HEK293 (cell line): ENCODE results near the gene ASPSCR1.
A peak's percentile ranks its signal among the peaks of the same experiment; 100 is the strongest.

Source experiments
- ATF2 ChIP-seq: fragments of 450-650 bp; formaldehyde crosslinking; IDR thresholded peaks from 2 replicates; pipeline ENCODE4 v1.5.1; 2016; ENCODE audit warnings: missing biosample characterization, missing genetic modification characterization, low read depth
- GLI4 ChIP-seq: fragments of 450-650 bp; formaldehyde crosslinking; IDR thresholded peaks from 2 replicates; pipeline ENCODE4 v1.5.1; 2016; ENCODE audit warnings: missing biosample characterization, missing genetic modification characterization
- HOXD13 ChIP-seq: sonication (generic); formaldehyde crosslinking; IDR thresholded peaks from 2 replicates; pipeline ENCODE4 v1.8.0; 2022; ENCODE audit warnings: missing genetic modification reagents, borderline replicate concordance
- KLF9 ChIP-seq: fragments of 450-650 bp; formaldehyde crosslinking; IDR thresholded peaks from 2 replicates; pipeline ENCODE4 v1.5.1; 2016; ENCODE audit warnings: missing biosample characterization, missing genetic modification characterization, low read depth
- MZF1 ChIP-seq: fragments of 450-650 bp; formaldehyde crosslinking; IDR thresholded peaks from 2 replicates; pipeline ENCODE4 v1.5.1; 2017; ENCODE audit warnings: missing biosample characterization, missing genetic modification characterization, borderline replicate concordance
- PATZ1 ChIP-seq: fragments of 450-650 bp; formaldehyde crosslinking; IDR thresholded peaks from 2 replicates; pipeline ENCODE4 v1.5.1; 2016; ENCODE audit warnings: missing biosample characterization, missing genetic modification characterization
- PRDM10 ChIP-seq: fragments of 450-650 bp; formaldehyde crosslinking; IDR thresholded peaks from 2 replicates; pipeline ENCODE4 v1.5.1; 2016; ENCODE audit warnings: missing biosample characterization, missing genetic modification characterization
- SP3 ChIP-seq: fragments of 450-650 bp; formaldehyde crosslinking; IDR thresholded peaks from 2 replicates; pipeline ENCODE4 v1.5.1; 2016; ENCODE audit warnings: missing biosample characterization, missing genetic modification characterization
- SP7 ChIP-seq: fragments of 450-650 bp; formaldehyde crosslinking; IDR thresholded peaks from 2 replicates; pipeline ENCODE4 v1.5.1; 2016; ENCODE audit warnings: missing biosample characterization, missing genetic modification characterization
- ZBTB44 ChIP-seq: fragments of 450-650 bp; IDR thresholded peaks from 2 replicates; pipeline ENCODE4 v1.5.1; 2018; ENCODE audit warnings: missing biosample characterization, mild to moderate bottlenecking, missing genetic modification characterization
- ZBTB6 ChIP-seq: fragments of 450-650 bp; formaldehyde crosslinking; IDR thresholded peaks from 2 replicates; pipeline ENCODE4 v1.5.1; 2017; ENCODE audit warnings: missing biosample characterization, missing genetic modification characterization
- ZBTB7A ChIP-seq: fragments of 450-650 bp; formaldehyde crosslinking; IDR thresholded peaks from 2 replicates; pipeline ENCODE4 v1.5.1; 2016; ENCODE audit warnings: low read depth, missing biosample characterization, missing genetic modification characterization
- ZNF266 ChIP-seq: fragments of 450-650 bp; formaldehyde crosslinking; IDR thresholded peaks from 2 replicates; pipeline ENCODE4 v1.5.1; 2016; ENCODE audit warnings: missing biosample characterization, missing genetic modification characterization, low read depth
- ZNF292 ChIP-seq: fragments of 450-650 bp; formaldehyde crosslinking; IDR thresholded peaks from 2 replicates; pipeline ENCODE4 v1.5.1; 2016; ENCODE audit warnings: low read depth, missing biosample characterization, missing genetic modification characterization, borderline replicate concordance
- ZNF350 ChIP-seq: fragments of 450-650 bp; formaldehyde crosslinking; IDR thresholded peaks from 2 replicates; pipeline ENCODE4 v1.5.0; 2017; ENCODE audit warnings: missing biosample characterization, mild to moderate bottlenecking, missing genetic modification characterization
- ZNF416 ChIP-seq: fragments of 450-650 bp; formaldehyde crosslinking; IDR thresholded peaks from 2 replicates; pipeline ENCODE4 v1.5.1; 2016; ENCODE audit warnings: missing biosample characterization, missing genetic modification characterization
- ZNF580 ChIP-seq: fragments of 450-650 bp; formaldehyde crosslinking; IDR thresholded peaks from 2 replicates; pipeline ENCODE4 v1.5.1; 2016; ENCODE audit warnings: missing biosample characterization, missing genetic modification characterization
- ZNF585B ChIP-seq: fragments of 450-650 bp; formaldehyde crosslinking; IDR thresholded peaks from 2 replicates; pipeline ENCODE4 v1.5.1; 2016; ENCODE audit warnings: missing biosample characterization, missing genetic modification characterization
- ZNF600 ChIP-seq: fragments of 450-650 bp; formaldehyde crosslinking; IDR thresholded peaks from 2 replicates; pipeline ENCODE4 v1.5.1; 2016; ENCODE audit warnings: missing biosample characterization, missing genetic modification characterization
- ZNF624 ChIP-seq: fragments of 450-650 bp; formaldehyde crosslinking; IDR thresholded peaks from 2 replicates; pipeline ENCODE4 v1.5.1; 2017; ENCODE audit warnings: missing biosample characterization, missing genetic modification characterization
- ZNF658 ChIP-seq: fragments of 450-650 bp; formaldehyde crosslinking; IDR thresholded peaks from 2 replicates; pipeline ENCODE4; 2016; ENCODE audit warnings: missing biosample characterization, missing genetic modification characterization
- ZNF701 ChIP-seq: fragments of 450-650 bp; formaldehyde crosslinking; IDR thresholded peaks from 2 replicates; pipeline ENCODE4 v1.5.1; 2016; ENCODE audit warnings: missing biosample characterization, missing genetic modification characterization
- ZNF837 ChIP-seq: fragments of 450-650 bp; formaldehyde crosslinking; IDR thresholded peaks from 2 replicates; pipeline ENCODE4 v1.5.1; 2016; ENCODE audit warnings: missing biosample characterization, missing genetic modification characterization
- ZSCAN18 ChIP-seq: fragments of 450-650 bp; formaldehyde crosslinking; IDR thresholded peaks from 2 replicates; pipeline ENCODE4 v1.5.1; 2016; ENCODE audit warnings: missing biosample characterization, missing genetic modification characterization
- ZSCAN30 ChIP-seq: fragments of 450-650 bp; IDR thresholded peaks from 2 replicates; pipeline ENCODE4 v1.5.1; 2018; ENCODE audit warnings: missing biosample characterization, mild to moderate bottlenecking, missing genetic modification characterization, moderate library complexity

The ASPSCR1 gene

GRCh38 chr17:82018152-82018988 is 40.9 kb downstream of the ASPSCR1 start (continued):
- no peak for TF ChIP-seq PRDM10 (tag by site-specific recombination)
- 0 out of 2 replicates have a peak, but pooled peaks have one; percentile 29 for TF ChIP-seq ZNF600
- no peak for TF ChIP-seq ZBTB6 (tag by site-specific recombination)
- TF ChIP-seq ZNF266: no peak
- TF ChIP-seq ATF2 (tag by site-specific recombination): no peak
- no peak for TF ChIP-seq ZNF350 (tag by site-specific recombination)
- TF ChIP-seq KLF9: peak; percentile 50; the same call in 1 of the 2 replicates
- no peak for TF ChIP-seq ZSCAN30 (tag by site-specific recombination)
- TF ChIP-seq ZNF658 (tag by site-specific recombination): no peak
- TF ChIP-seq ZNF416: no peak
- 0 out of 2 replicates have a peak, but pooled peaks have one; percentile 5 for TF ChIP-seq ZBTB7A (tag by site-specific recombination)
- TF ChIP-seq SP3 (tag by site-specific recombination): 0 out of 2 replicates have a peak, but pooled peaks have one; percentile 12
- no peak for TF ChIP-seq ZNF624 (tag by site-specific recombination)
- TF ChIP-seq ZBTB44: no peak
- no peak for TF ChIP-seq PATZ1 (tag by site-specific recombination)
- TF ChIP-seq GLI4: no peak
- no peak for TF ChIP-seq SP7
- no peak for TF ChIP-seq ZNF585B
- TF ChIP-seq ZNF292 (tag by site-specific recombination): no peak
- TF ChIP-seq ZNF580: no peak
- no peak for TF ChIP-seq HOXD13 (CRISPR knock-in tag)
- no peak for TF ChIP-seq ZNF701 (tag by site-specific recombination)
- TF ChIP-seq ZNF837 (tag by site-specific recombination): no peak
- TF ChIP-seq ZSCAN18 (tag by site-specific recombination): no peak
- no peak for TF ChIP-seq MZF1 (tag by site-specific recombination)
